ENCODE results near the gene TMEM61. TPM values are rescaled to one million over a fixed set of nuclear protein-coding genes. Genes with fewer than 3 reads are reported as not detected.

Gene TMEM61
- total RNA-seq, 1 experiment from 2014 or later = 0.74 TPM

- TF ChIP-seq USF1 (CRISPR knock-in tag; IDR thresholded peaks at IDR 0.05) = peak; percentile 58; the same call in 1 of the 2 replicates
- TF ChIP-seq ATF2 (CRISPR knock-in tag; IDR thresholded peaks at IDR 0.05; ENCODE audit: borderline replicate concordance, low read depth) = no peak
- TF ChIP-seq TEAD4 (CRISPR knock-in tag; IDR thresholded peaks at IDR 0.05) = no peak
- TF ChIP-seq ZSCAN18 (CRISPR knock-in tag; IDR thresholded peaks at IDR 0.05) = no peak
- no peak for TF ChIP-seq ELF4 (CRISPR knock-in tag; IDR thresholded peaks at IDR 0.05; ENCODE audit: low read depth)
- TF ChIP-seq ZNF219 (CRISPR knock-in tag; IDR thresholded peaks at IDR 0.05; ENCODE audit: borderline replicate concordance) = peak; percentile 87
- TF ChIP-seq E2F5 (CRISPR knock-in tag; IDR thresholded peaks at IDR 0.05) = peak; percentile 25
- TF ChIP-seq GABPB1 (CRISPR knock-in tag; IDR thresholded peaks at IDR 0.05) = peak; percentile 73
- no peak for TF ChIP-seq NR1H2 (CRISPR knock-in tag; IDR thresholded peaks at IDR 0.05)
- no peak for TF ChIP-seq MXD4 (CRISPR knock-in tag; IDR thresholded peaks at IDR 0.05; ENCODE audit: borderline replicate concordance)
- TF ChIP-seq FOXP4 (CRISPR knock-in tag; IDR thresholded peaks at IDR 0.05) = peak; percentile 24; the same call in 1 of the 2 replicates
- no peak for TF ChIP-seq CREM (CRISPR knock-in tag; IDR thresholded peaks at IDR 0.05)
- peak; percentile 29; the same call in 1 of the 2 replicates for TF ChIP-seq PRDM15 (CRISPR knock-in tag; IDR thresholded peaks at IDR 0.05)
- peak; percentile 93 for TF ChIP-seq MAX (CRISPR knock-in tag; IDR thresholded peaks at IDR 0.05)
- TF ChIP-seq HMGA2 (CRISPR knock-in tag; IDR thresholded peaks at IDR 0.05) = no peak
- no peak for TF ChIP-seq EMX1 (CRISPR knock-in tag; IDR thresholded peaks at IDR 0.05)
- no peak for TF ChIP-seq E2F1 (CRISPR knock-in tag; IDR thresholded peaks at IDR 0.05)
- no peak for TF ChIP-seq SMAD4 (CRISPR knock-in tag; IDR thresholded peaks at IDR 0.05)
- TF ChIP-seq NFYB (CRISPR knock-in tag; conservative IDR thresholded peaks at IDR 0.05; ENCODE audit: low read depth) = 0 out of 2 replicates have a peak, but pooled peaks have one; percentile 27
- TF ChIP-seq ZNF532 (CRISPR knock-in tag; IDR thresholded peaks at IDR 0.05; ENCODE audit: borderline replicate concordance) = no peak
Observed at GRCh38 chr1:55039342-55040082, 59.1 kb downstream of the TMEM61 start, which contains the start of gene PCSK9 (continued).
